ENCODE results near the gene C19orf85. TPM values are rescaled to one million over a fixed set of nuclear protein-coding genes. Genes with fewer than 3 reads are reported as not detected.

The C19orf85 gene
- not detected for total RNA-seq

DNA sequence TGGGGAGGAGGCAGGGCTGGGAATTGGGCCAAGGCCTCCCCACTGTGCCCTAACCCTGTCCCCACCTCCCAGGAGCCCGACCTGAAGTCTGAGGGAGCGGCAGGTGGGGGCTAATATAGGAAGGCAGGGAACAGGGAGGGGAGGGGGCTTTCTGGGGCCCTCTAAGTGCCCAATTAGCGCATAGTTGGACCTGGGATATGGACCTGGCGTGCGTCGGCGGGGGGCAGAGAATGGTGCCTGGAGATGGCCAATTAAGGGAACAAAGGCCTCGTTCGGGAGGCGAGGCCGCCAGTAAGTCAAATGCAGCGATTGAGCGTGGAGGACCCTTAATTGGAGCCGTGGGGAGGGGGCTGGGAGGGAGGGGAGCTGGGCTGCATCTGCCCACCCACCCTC lies at the start of gene C19orf85:
Gene C19orf85, minus strand, starts transcription at position 90 of the 393 bp plus-strand sequence. CDS start 197 bp downstream, outside the sequence.
- TF ChIP-seq, protein P1, sequence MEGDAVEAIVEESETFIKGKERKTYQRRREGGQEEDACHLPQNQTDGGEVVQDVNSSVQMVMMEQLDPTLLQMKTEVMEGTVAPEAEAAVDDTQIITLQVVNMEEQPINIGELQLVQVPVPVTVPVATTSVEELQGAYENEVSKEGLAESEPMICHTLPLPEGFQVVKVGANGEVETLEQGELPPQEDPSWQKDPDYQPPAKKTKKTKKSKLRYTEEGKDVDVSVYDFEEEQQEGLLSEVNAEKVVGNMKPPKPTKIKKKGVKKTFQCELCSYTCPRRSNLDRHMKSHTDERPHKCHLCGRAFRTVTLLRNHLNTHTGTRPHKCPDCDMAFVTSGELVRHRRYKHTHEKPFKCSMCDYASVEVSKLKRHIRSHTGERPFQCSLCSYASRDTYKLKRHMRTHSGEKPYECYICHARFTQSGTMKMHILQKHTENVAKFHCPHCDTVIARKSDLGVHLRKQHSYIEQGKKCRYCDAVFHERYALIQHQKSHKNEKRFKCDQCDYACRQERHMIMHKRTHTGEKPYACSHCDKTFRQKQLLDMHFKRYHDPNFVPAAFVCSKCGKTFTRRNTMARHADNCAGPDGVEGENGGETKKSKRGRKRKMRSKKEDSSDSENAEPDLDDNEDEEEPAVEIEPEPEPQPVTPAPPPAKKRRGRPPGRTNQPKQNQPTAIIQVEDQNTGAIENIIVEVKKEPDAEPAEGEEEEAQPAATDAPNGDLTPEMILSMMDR (IDR thresholded peaks at IDR 0.05; ENCODE audit: low read depth): no peak

DNA sequence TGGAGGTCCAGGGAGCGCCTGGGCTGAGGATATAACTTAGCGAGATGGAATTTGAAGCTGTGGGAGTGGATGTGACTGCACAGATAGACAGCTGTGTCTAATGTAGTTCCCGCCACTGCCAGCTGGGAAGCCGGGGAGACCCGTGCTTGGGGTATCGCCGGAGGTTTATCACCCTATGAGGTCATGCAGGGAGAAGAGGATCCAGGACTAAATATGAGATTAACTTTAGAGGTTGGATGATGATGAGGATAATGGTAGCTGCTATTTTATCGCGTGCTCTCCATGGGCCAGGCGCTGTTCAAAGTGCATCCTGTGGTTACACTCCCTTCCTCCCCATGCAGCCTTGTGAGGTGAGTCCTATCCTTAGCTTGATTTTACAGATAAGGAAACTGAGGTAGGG lies 43.6 kb upstream of the C19orf85 start:
- TF ChIP-seq, protein P1 (IDR thresholded peaks at IDR 0.05; ENCODE audit: low read depth): no peak

DNA sequence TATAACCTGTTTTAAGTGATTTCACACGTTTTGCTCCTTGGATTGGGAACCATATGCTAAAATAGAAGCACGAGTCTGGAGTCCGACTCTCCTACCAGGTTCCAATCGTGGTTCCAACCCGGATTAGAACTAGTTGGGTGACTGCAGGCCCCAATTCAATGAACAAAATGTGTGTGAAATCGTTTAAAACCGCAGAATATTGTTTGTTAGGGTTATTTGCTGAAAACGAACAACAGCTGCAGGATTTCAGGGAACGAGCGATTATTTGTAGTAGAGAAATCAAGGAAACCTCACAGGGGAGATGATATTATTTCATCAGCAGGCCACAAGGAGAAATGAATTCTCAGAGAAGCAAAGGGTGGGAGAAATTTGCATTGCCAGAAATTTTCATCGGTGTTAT lies 40.4 kb upstream of the C19orf85 start:
- TF ChIP-seq, protein P1 (IDR thresholded peaks at IDR 0.05; ENCODE audit: low read depth): no peak

DNA sequence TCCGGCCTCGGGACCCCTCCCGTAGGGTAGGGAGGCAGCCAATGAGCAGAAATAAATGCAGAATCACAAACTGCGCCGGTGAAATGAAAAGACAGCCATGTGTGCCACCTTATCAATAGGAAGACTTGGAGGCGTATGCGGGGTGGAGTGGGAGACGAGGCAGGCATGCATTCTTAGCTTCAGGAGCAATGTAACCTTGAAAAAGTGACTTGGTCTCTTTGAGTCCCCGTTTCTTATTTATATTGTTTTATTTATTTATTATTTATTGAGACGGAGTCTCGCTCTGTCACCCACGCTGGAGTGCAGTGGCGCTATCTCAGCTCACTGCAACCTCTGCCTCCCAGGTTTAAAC lies 39.7 kb upstream of the C19orf85 start:
- TF ChIP-seq, protein P1 (IDR thresholded peaks at IDR 0.05; ENCODE audit: low read depth): no peak

DNA sequence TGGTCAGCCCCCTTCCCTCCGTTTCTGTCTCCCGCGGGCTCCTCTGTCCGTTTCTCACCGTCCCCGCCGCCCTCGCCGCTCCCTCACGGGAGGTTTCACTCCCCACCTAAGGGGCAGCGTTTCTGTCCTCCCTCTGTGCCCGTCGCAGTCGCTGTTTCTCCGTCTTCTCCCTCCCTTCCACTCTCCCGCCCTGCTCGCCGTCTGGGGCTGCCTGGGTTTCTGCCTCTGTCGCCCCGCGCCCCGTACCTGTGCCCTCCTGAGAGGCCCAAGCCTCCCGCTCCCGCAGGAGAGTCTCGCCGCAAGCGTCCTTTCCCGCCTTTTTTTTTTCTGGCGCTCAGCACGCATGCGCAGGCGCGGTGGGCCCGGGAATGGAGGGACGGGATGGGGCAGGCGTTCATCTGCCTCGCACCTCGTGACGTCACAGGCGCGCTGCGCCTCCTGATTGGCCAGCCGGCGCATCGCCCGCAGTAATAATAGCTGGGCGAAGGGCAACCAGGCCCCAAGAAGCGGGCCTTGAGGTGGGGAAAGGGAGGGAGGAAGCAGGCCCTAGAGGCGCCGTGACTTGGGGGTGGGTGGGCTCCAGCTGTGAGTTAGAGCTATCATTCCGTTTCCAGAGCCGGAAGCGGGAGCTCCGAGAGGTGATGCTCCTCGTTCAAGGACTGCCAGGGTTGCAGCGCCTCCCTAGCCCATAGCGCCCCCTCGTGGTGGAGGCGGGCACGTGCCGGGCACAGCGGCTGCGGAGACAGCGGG lies 39.1 kb upstream of the C19orf85 start:
- TF ChIP-seq, protein P1 (IDR thresholded peaks at IDR 0.05; ENCODE audit: low read depth): no peak

DNA sequence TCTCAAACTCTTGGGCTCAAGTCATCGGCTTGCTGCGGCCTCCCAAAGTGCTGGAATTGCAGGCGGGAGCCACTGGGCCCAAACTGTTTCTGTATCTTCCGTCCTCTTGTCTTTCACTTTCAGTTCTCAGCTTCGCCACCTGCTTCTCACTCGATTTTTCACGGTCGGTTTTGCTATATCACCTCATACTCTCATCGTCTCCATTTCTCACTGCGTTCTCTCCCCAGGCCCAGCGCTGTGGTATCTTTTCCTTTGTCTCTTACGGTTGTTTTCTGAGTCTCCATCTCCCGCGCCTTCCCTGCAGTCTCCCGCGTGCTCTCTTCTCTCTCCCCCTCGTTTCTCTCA lies 38.6 kb upstream of the C19orf85 start:
- TF ChIP-seq, protein P1 (IDR thresholded peaks at IDR 0.05; ENCODE audit: low read depth): no peak

DNA sequence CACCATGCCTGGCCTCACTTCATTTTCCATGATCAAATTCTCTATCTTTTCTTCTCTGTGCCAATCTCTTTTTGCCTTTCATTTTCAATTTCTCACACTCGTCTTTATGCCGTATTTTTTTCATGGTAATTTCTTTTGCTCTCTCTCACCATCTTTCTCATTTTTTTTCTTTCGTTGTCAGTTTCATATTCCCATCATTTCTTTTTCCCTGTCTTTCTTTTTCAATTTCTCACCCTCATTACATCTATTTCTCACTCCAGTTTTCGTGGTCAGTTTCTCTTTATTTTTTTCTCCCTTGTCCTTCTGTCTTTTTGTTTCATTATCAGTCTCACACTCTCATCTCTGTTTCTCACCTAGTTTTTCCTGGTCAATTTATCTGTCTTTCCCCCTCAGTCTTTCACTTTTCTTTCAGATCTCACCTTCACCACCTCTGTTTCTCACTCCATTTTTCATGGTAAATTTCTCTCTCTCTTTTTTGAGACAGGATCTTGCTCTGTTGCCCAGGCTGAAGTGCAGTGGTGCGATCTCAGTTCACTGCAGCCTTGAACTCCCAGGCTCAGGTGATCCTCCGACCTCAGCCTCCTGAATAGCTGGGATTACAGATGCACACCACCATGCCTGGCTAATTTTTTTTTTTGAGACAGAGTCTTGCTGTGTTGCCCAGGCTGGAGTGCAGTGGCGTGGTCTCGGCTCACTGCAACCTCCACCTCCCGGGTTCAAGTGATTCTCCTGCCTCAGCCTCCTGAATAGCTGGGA lies 37.8 kb upstream of the C19orf85 start:
- TF ChIP-seq, protein P1 (IDR thresholded peaks at IDR 0.05; ENCODE audit: low read depth): no peak
